Measurements from ENCODE around the gene SHBG. TPM values are rescaled to one million over a fixed set of nuclear protein-coding genes. Genes with fewer than 3 reads are reported as not detected.

The SHBG gene
- total and polyA plus RNA-seq, 2 donors (not counting 1 experiment from before 2014, with no cell fraction given) = 0.33 to 0.45 TPM

- Histone ChIP-seq H3K9ac (ENCODE audit: insufficient read depth, low read length) (peak overlapping the region; percentile 47), H2AFZ (ENCODE audit: low read length) (no peak overlapping the region), H3K9me3 (ENCODE audit: control insufficient read depth, insufficient read depth, low read depth, low read length) (no peaks in the 10 kb centered on the region), H4K20me1 (ENCODE audit: control insufficient read depth, extremely low read depth, insufficient read depth, low read length) (no peaks in the 10 kb centered on the region), H3K27me3 (ENCODE audit: control insufficient read depth, insufficient read depth, low read length) (no peaks in the 10 kb centered on the region), H3K36me3 (ENCODE audit: control insufficient read depth, insufficient read depth, low read length) (peaks cover 29% of the 10 kb centered on the region), H3K4me1 (ENCODE audit: control insufficient read depth, extremely low read depth, insufficient read depth, low read length) (peaks cover 48% of the 10 kb centered on the region), H3K79me2 (ENCODE audit: control insufficient read depth, insufficient read depth, low read length) (peaks cover 25% of the 10 kb centered on the region), H3K4me3 (replicated peaks in 1 of 4; ENCODE audit: control extremely low read depth in 1 of 4, insufficient read depth in 1 of 4, low read depth in 3 of 4, low read length in 4 of 4) (peak overlapping the region in 3 of 4 experiments; percentile 19 to 43 (median 26)), H3K4me2 (ENCODE audit: extremely low read depth, insufficient read depth, low read length) (peak overlapping the region; percentile 94), H3K27ac (ENCODE audit: insufficient read depth, low read length) (peak overlapping the region; percentile 78)
- no peak for TF ChIP-seq EZH2 (IDR thresholded peaks at IDR 0.05; ENCODE audit: low read length, missing control alignments)
- TF ChIP-seq CTCF (conservative IDR thresholded peaks at IDR 0.05 in 1 of 2, IDR thresholded peaks at IDR 0.05 in 1 of 2; ENCODE audit: low read depth in 1 of 2, low read length in 2 of 2) = peak; percentile 75 to 79
- peak; percentile 75 to 85 for DNase-seq (ENCODE audit: low read depth in 2 of 2)
These were observed 40.6 kb upstream of the SHBG start for GRCh38 chr17:7589204-7589868.

- DNase-seq (ENCODE audit: low read depth in 2 of 2) = peak in 1 of 2 donors; percentile 59
- Histone ChIP-seq H3K79me2 (ENCODE audit: control insufficient read depth, insufficient read depth, low read length) (peaks cover 20% of the 10 kb centered on the region), H3K9ac (ENCODE audit: insufficient read depth, low read length) (peak within 1 kb of the TSS; percentile 47), H3K4me2 (ENCODE audit: extremely low read depth, insufficient read depth, low read length) (peak within 1 kb of the TSS; percentile 94), H3K27me3 (ENCODE audit: control insufficient read depth, insufficient read depth, low read length) (no peaks in the 10 kb centered on the region), H3K36me3 (ENCODE audit: control insufficient read depth, insufficient read depth, low read length) (peaks cover 32% of the 10 kb centered on the region), H4K20me1 (ENCODE audit: control insufficient read depth, extremely low read depth, insufficient read depth, low read length) (no peaks in the 10 kb centered on the region), H3K4me3 (replicated peaks in 1 of 4; ENCODE audit: control extremely low read depth in 1 of 4, insufficient read depth in 1 of 4, low read depth in 3 of 4, low read length in 4 of 4) (peak within 1 kb of the TSS in 3 of 4 experiments; percentile 19 to 43 (median 26)), H2AFZ (ENCODE audit: low read length) (no peak within 1 kb of the TSS), H3K9me3 (ENCODE audit: control insufficient read depth, insufficient read depth, low read depth, low read length) (no peaks in the 10 kb centered on the region), H3K27ac (ENCODE audit: insufficient read depth, low read length) (peak within 1 kb of the TSS; percentile 78), H3K4me1 (ENCODE audit: control insufficient read depth, extremely low read depth, insufficient read depth, low read length) (peaks cover 48% of the 10 kb centered on the region)
- TF ChIP-seq EZH2 (IDR thresholded peaks at IDR 0.05; ENCODE audit: low read length, missing control alignments) (no peak), CTCF (conservative IDR thresholded peaks at IDR 0.05 in 1 of 2, IDR thresholded peaks at IDR 0.05 in 1 of 2; ENCODE audit: low read depth in 1 of 2, low read length in 2 of 2) (no peak)
These were observed 39.8 kb upstream of the SHBG start, which contains the start of gene SOX15 for GRCh38 chr17:7589891-7590691. TSS of gene SOX15 (minus strand) at chr17:7590094. CDS start at chr17:7589676, 418 bp downstream.

- Histone ChIP-seq H3K27ac (ENCODE audit: insufficient read depth, low read length) (peak overlapping the region; percentile 56), H3K79me2 (ENCODE audit: control insufficient read depth, insufficient read depth, low read length) (peaks cover 14% of the 10 kb centered on the region), H2AFZ (ENCODE audit: low read length) (no peak overlapping the region), H3K9me3 (ENCODE audit: control insufficient read depth, insufficient read depth, low read depth, low read length) (no peaks in the 10 kb centered on the region), H3K4me3 (replicated peaks in 1 of 4; ENCODE audit: control extremely low read depth in 1 of 4, insufficient read depth in 1 of 4, low read depth in 3 of 4, low read length in 4 of 4) (no peak overlapping the region), H3K9ac (ENCODE audit: insufficient read depth, low read length) (no peak overlapping the region), H3K36me3 (ENCODE audit: control insufficient read depth, insufficient read depth, low read length) (peaks cover 36% of the 10 kb centered on the region), H3K4me1 (ENCODE audit: control insufficient read depth, extremely low read depth, insufficient read depth, low read length) (peaks cover 46% of the 10 kb centered on the region), H3K27me3 (ENCODE audit: control insufficient read depth, insufficient read depth, low read length) (no peaks in the 10 kb centered on the region), H3K4me2 (ENCODE audit: extremely low read depth, insufficient read depth, low read length) (peak overlapping the region; percentile 44), H4K20me1 (ENCODE audit: control insufficient read depth, extremely low read depth, insufficient read depth, low read length) (no peaks in the 10 kb centered on the region)
- peak; percentile 51 to 76 for DNase-seq (ENCODE audit: low read depth in 2 of 2)
- TF ChIP-seq EZH2 (IDR thresholded peaks at IDR 0.05; ENCODE audit: low read length, missing control alignments) (no peak), CTCF (conservative IDR thresholded peaks at IDR 0.05 in 1 of 2, IDR thresholded peaks at IDR 0.05 in 1 of 2; ENCODE audit: low read depth in 1 of 2, low read length in 2 of 2) (no peak)
These were observed 39.2 kb upstream of the SHBG start for GRCh38 chr17:7590743-7591142.

Measured in fibroblast of lung (primary cell).